Spleen (tissue), 7 donors: ENCODE results near the gene WDR86.

Source experiments
- POLR2A ChIP-seq, 3 donors: fragments of 450-650 bp; IDR thresholded peaks; one replicate each; pipeline ENCODE4 v1.5.1; 2017; ENCODE audit warnings: antibody characterized with exemption in 3 of 3, mild to moderate bottlenecking in 1 of 3
- POLR2AphosphoS5 ChIP-seq, 3 donors: sonication (generic); formaldehyde crosslinking; IDR thresholded peaks; one replicate each; pipeline ENCODE4 v1.5.1; 2017; ENCODE audit warnings: antibody characterized with exemption in 3 of 3
- TF ChIP-seq, protein P1 (sequence below), 11 experiments: fragments of 200-600 bp in 7 of 11; fragments of 450-650 bp in 4 of 11; sonication (generic) in 4 of 11; IDR thresholded peaks in 8 of 11; conservative IDR thresholded peaks in 3 of 11; 1 replicate in 7 of 11; 2 replicates in 4 of 11; pipeline versions ENCODE4 v1.4.0 to v1.8.0; 2016 to 2021; ENCODE audit warnings: antibody characterized with exemption in 11 of 11, inconsistent platforms in 4 of 11, mild to moderate bottlenecking in 1 of 11
- donor health status: DM: no; HTN: no; CAD: no; lungs with moderate emphysema.
- donor health status: DM: no; HTN: no; CAD: no.
- donor health status: DM: no; HTN: no; CAD: no.

- TF ChIP-seq POLR2A (IDR thresholded peaks at IDR 0.05): no peak
- TF ChIP-seq, protein P1, sequence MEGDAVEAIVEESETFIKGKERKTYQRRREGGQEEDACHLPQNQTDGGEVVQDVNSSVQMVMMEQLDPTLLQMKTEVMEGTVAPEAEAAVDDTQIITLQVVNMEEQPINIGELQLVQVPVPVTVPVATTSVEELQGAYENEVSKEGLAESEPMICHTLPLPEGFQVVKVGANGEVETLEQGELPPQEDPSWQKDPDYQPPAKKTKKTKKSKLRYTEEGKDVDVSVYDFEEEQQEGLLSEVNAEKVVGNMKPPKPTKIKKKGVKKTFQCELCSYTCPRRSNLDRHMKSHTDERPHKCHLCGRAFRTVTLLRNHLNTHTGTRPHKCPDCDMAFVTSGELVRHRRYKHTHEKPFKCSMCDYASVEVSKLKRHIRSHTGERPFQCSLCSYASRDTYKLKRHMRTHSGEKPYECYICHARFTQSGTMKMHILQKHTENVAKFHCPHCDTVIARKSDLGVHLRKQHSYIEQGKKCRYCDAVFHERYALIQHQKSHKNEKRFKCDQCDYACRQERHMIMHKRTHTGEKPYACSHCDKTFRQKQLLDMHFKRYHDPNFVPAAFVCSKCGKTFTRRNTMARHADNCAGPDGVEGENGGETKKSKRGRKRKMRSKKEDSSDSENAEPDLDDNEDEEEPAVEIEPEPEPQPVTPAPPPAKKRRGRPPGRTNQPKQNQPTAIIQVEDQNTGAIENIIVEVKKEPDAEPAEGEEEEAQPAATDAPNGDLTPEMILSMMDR (IDR thresholded peaks at IDR 0.05 in 8 of 11, conservative IDR thresholded peaks at IDR 0.05 in 3 of 11): no peak
- no peak for TF ChIP-seq POLR2AphosphoS5 (IDR thresholded peaks at IDR 0.05)
These were observed 17.4 kb downstream of the WDR86 start for GRCh38 chr7:151392426-151392825.
